GM12865 (cell line): Measurements from ENCODE around the gene CEMIP.

ENCODE experiments used
- DNase-seq: peaks from one replicate; pipeline ENCODE4 v3.0.0; 2010; ENCODE audit warnings: low read depth
- H3K4me3 ChIP-seq: 2 replicates; pipeline ENCODE4 v1.5.1; 2011; ENCODE audit warnings: mild to moderate bottlenecking, low read depth, low read length, control low read depth
- TF ChIP-seq, protein P1 (sequence below): IDR thresholded peaks from 2 replicates; pipeline ENCODE4 v1.5.1; 2011; ENCODE audit warnings: low read length, control low read depth, low read depth, inconsistent platforms; ENCODE audit not compliant: insufficient read depth; ENCODE audit errors: missing control alignments

The CEMIP gene

DNA sequence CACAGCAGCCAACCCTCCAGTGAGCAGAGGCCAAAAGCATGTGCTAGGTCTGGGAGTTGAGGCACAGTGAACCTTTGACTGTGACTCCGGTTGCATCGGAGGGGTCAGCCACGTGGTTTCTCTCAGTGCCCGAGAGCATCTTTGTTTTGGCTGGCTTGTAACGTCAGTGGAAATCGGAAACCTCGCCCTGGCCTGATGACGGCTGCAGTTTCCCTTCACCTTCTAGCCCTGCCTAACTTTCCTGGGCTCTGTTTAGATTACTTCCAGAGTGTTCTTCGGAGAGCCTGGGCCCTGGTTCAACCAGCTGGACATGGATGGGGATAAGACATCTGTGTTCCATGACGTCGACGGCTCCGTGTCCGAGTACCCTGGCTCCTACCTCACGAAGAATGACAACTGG, 153.8 kb downstream of the CEMIP start:
- TF ChIP-seq, protein P1, sequence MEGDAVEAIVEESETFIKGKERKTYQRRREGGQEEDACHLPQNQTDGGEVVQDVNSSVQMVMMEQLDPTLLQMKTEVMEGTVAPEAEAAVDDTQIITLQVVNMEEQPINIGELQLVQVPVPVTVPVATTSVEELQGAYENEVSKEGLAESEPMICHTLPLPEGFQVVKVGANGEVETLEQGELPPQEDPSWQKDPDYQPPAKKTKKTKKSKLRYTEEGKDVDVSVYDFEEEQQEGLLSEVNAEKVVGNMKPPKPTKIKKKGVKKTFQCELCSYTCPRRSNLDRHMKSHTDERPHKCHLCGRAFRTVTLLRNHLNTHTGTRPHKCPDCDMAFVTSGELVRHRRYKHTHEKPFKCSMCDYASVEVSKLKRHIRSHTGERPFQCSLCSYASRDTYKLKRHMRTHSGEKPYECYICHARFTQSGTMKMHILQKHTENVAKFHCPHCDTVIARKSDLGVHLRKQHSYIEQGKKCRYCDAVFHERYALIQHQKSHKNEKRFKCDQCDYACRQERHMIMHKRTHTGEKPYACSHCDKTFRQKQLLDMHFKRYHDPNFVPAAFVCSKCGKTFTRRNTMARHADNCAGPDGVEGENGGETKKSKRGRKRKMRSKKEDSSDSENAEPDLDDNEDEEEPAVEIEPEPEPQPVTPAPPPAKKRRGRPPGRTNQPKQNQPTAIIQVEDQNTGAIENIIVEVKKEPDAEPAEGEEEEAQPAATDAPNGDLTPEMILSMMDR: no peak
- no peak overlapping the region for H3K4me3 ChIP-seq
- no peak for DNase-seq

DNA sequence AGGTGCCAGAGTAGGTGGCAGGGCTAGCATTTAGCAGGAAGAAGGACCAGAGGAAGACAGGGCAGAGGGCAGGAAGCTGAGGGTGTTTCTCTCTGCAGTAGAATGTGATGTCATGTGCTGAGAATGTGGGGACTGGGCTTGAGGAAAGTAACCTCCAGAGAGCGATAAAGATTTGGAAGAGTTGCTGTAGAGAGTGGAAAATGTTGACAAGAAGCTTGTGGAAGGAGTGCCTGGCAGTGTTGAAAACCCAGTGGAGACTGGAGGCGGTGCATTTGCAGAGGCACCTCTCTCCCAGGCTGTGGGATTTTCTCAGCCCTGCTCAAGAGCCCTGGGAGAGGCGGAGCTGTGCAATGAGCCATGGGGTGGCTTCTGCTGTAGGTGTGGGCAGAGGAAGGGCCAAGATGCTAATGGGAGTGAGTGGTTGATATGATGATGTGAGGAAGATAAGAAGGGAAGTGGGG, 155.6 kb downstream of the CEMIP start:
- no peak for DNase-seq
- no peak overlapping the region for H3K4me3 ChIP-seq
- TF ChIP-seq, protein P1: no peak

DNA sequence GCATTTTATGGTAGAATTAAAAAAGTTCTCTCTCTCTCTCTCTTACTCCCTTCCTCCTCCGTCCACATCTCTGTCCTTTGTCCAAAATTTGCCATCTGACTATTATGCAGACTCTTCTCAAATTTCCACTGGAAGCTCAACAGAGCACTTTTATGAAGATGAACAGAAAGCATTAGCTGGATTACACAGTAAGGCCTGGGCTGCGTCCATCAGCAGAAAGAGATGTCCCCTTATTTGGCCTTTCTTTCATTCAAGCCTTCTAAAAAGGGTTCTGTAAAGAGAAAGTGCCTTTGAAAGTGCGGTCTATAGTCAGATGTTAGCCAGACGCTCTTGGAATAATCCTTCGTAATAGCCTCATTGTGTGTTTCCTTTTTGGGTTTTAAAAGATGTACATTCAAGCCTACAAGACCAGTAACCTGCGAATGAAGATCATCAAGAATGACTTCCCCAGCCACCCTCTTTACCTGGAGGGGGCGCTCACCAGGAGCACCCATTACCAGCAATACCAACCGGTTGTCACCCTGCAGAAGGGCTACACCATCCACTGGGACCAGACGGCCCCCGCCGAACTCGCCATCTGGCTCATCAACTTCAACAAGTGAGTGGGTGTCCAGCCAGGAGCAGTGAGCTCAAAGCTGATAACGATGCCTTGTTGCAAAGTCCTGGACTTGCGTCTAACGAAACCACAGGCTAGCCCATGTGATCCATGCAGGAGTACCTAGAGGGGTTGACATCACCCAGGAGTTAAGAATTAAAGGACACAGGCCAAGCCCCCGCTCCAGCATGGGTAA, 157.3 kb downstream of the CEMIP start:
- no peak for DNase-seq
- TF ChIP-seq, protein P1: no peak
- no peak overlapping the region for H3K4me3 ChIP-seq

DNA sequence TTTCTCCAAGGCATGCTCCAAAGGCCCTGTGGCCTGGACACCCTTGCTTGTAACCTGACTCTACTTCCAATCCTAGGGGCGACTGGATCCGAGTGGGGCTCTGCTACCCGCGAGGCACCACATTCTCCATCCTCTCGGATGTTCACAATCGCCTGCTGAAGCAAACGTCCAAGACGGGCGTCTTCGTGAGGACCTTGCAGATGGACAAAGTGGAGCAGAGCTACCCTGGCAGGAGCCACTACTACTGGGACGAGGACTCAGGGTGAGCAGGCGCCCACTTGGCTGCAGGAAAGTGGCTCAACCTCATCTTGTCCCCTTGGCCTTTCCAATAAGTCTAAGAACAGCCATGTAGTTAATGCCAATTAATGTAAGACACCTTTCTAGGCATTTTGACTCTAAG, 158.5 kb downstream of the CEMIP start:
- no peak overlapping the region for H3K4me3 ChIP-seq
- TF ChIP-seq, protein P1: no peak
- no peak for DNase-seq

DNA sequence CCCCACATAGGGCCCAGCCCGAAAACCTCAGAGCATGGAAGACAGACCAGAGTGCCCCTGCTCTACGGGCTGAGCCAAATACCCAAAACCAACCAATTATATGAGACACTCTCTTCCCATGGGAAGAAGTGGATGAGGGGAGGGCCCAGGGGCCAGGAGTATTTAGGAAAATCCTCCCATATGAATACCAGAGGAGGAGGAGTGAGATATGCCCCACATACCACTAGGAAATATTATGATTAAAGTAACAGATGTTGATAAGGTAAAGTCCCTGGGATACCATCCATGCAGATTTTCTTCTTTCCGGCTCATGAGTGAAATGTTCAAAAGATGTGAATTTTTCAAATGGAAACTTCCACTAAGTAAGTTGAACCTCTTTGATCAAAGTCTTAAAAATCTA, 160.0 kb downstream of the CEMIP start:
- no peak for DNase-seq
- TF ChIP-seq, protein P1: no peak
- no peak overlapping the region for H3K4me3 ChIP-seq

DNA sequence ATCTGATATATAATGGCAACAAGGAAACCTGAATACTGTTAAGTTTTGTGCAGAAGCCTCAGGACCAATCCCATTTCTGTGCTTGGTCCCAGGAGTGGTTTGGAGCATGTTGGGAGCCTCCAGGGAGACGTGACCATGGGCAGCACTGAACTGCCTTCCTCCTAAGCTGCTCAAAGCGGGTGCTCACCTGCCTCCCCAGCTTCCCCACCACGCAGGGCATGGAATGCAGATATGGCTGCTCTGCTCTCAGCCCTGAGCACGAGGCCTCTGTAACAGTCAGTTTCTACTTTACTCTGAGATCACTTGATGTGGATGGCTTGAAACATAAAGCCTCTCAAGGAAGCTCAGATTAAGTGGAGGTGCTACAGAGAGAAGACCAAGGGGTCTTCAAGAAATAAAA, 161.2 kb downstream of the CEMIP start:
- no peak overlapping the region for H3K4me3 ChIP-seq
- no peak for DNase-seq
- TF ChIP-seq, protein P1: no peak

DNA sequence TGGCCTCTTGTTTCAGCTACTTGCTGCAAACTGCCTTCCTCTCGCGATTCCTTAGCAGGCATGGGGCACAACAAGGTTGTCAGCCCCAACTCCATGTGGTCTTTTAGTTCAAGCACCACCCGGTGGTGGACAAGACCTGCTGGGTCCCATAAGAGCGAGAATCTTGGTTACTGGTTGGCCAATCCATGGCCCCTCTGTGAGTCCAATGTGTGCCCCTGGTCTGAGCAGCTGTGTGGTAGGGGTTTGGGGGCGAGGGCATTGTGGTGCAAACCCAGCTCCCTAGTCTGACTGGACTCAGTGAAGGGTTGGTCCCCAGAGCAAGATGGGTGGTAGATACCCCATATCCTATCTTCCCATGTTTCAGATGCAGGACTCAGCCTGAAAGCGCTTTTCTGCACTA, 161.7 kb downstream of the CEMIP start:
- DNase-seq: no peak
- no peak overlapping the region for H3K4me3 ChIP-seq
- TF ChIP-seq, protein P1: no peak
